ENCODE results near the gene XIST.
"Not testable (repeated sequence)": the region's sequence is repeated elsewhere in the genome, so short reads cannot be mapped to it uniquely, and the experiment has no call there.

XIST gene

GRCh38 chrX:73818200-73819116, 34.1 kb downstream of the XIST start:
- Histone ChIP-seq H3K4me1 (no peaks in the 10 kb centered on the region), H3K4me3 (no peak overlapping the region), H3K36me3 (replicated peaks) (no peaks in the 10 kb centered on the region), H3K27me3 (ENCODE audit: low read depth) (peaks cover 12% of the 10 kb centered on the region), H3K9me3 (no peaks in the 10 kb centered on the region)
- in situ Hi-C loops (cut with MboI; ENCODE audit: low sequenced_read_pairs): no loop called here
- DNase-seq (ENCODE audit: low spot score in 2 of 2): no peak

- Histone ChIP-seq H3K9me3 (no peaks in the 10 kb centered on the region), H3K27me3 (ENCODE audit: low read depth) (peaks cover 11% of the 10 kb centered on the region), H3K4me1 (no peaks in the 10 kb centered on the region), H3K4me3 (no peak overlapping the region), H3K36me3 (replicated peaks) (no peaks in the 10 kb centered on the region)
- in situ Hi-C loops (cut with MboI; ENCODE audit: low sequenced_read_pairs): no loop called here
- DNase-seq (ENCODE audit: low spot score in 2 of 2): no peak
Measured at GRCh38 chrX:73817393-73818199, 34.9 kb downstream of the XIST start.

GRCh38 chrX:73812256-73812655, 40.3 kb downstream of the XIST start:
- H3K27me3 ChIP-seq (ENCODE audit: low read depth): peaks cover 13% of the 10 kb centered on the region
- no peaks in the 10 kb centered on the region for H3K9me3 ChIP-seq
- no peak overlapping the region for H3K4me3 ChIP-seq
- DNase-seq (ENCODE audit: low spot score in 2 of 2): no peak
- in situ Hi-C loops (cut with MboI; ENCODE audit: low sequenced_read_pairs): no loop called here
- H3K36me3 ChIP-seq (replicated peaks): no peaks in the 10 kb centered on the region
- no peaks in the 10 kb centered on the region; the same call in 1 of the 2 replicates for H3K4me1 ChIP-seq

- in situ Hi-C loops (cut with MboI; ENCODE audit: low sequenced_read_pairs); DNase-seq (ENCODE audit: low spot score in 2 of 2); H3K4me3 ChIP-seq; H3K36me3 ChIP-seq (replicated peaks); H3K27me3 ChIP-seq (ENCODE audit: low read depth); H3K4me1 ChIP-seq; H3K9me3 ChIP-seq: not testable (repeated sequence)
Measured at GRCh38 chrX:73804109-73804508, 48.4 kb downstream of the XIST start.

- Histone ChIP-seq H3K27me3 (ENCODE audit: low read depth) (no peaks in the 10 kb centered on the region), H3K9me3 (no peaks in the 10 kb centered on the region), H3K4me3 (no peak overlapping the region), H3K4me1 (no peaks in the 10 kb centered on the region), H3K36me3 (replicated peaks) (no peaks in the 10 kb centered on the region)
- DNase-seq (ENCODE audit: low spot score in 2 of 2): peak in 1 of 2 experiments; percentile 16
- in situ Hi-C loops (cut with MboI; ENCODE audit: low sequenced_read_pairs): no loop called here
Measured at GRCh38 chrX:73799888-73800287, 52.6 kb downstream of the XIST start.

- DNase-seq (ENCODE audit: low spot score in 2 of 2); H3K4me1 ChIP-seq; H3K4me3 ChIP-seq; H3K36me3 ChIP-seq (replicated peaks); H3K9me3 ChIP-seq; in situ Hi-C loops (cut with MboI; ENCODE audit: low sequenced_read_pairs); H3K27me3 ChIP-seq (ENCODE audit: low read depth): not testable (repeated sequence)
Measured at GRCh38 chrX:73792511-73792910, 60.0 kb downstream of the XIST start.

- no peaks in the 10 kb centered on the region for H3K9me3 ChIP-seq
- H3K36me3 ChIP-seq (replicated peaks): no peaks in the 10 kb centered on the region
- H3K4me1 ChIP-seq: no peaks in the 10 kb centered on the region; the same call in 1 of the 2 replicates
- no peak for DNase-seq (ENCODE audit: low spot score in 2 of 2)
- H3K4me3 ChIP-seq: no peak overlapping the region
- in situ Hi-C loops (cut with MboI; ENCODE audit: low sequenced_read_pairs): no loop called here
- 0 out of 2 replicates have a peak, but pooled peaks cover 5% of the 10 kb centered on the region for H3K27me3 ChIP-seq (ENCODE audit: low read depth)
Measured at GRCh38 chrX:73785493-73785892, 67.0 kb downstream of the XIST start.

Measured in HAP-1 (cell line).